DND-41 (cell line): Measurements from ENCODE around the gene ANKLE1.

ENCODE experiments used
- CTCF ChIP-seq: IDR thresholded peaks from 2 replicates; pipeline ENCODE4 v1.5.1; 2012; ENCODE audit warnings: borderline replicate concordance, low read length, moderate library complexity, mild to moderate bottlenecking; ENCODE audit not compliant: poor library complexity, severe bottlenecking; ENCODE audit errors: extremely low read depth
- EZH2 ChIP-seq: IDR thresholded peaks from 3 replicates; pipeline ENCODE4 v1.6.1; 2012; ENCODE audit warnings: borderline replicate concordance, low read depth, mild to moderate bottlenecking, moderate library complexity, low read length, inconsistent platforms; ENCODE audit not compliant: severe bottlenecking

GRCh38 chr19:17333611-17334413, 52.1 kb downstream of the ANKLE1 start:
- no peak for TF ChIP-seq CTCF
- no peak for TF ChIP-seq EZH2
